Measurements from ENCODE around the gene QPCTL. TPM values are rescaled to one million over a fixed set of nuclear protein-coding genes. Genes with fewer than 3 reads are reported as not detected.
A peak's percentile ranks its signal among the peaks of the same experiment; 100 is the strongest.

QPCTL gene
- total and polyA plus RNA-seq, 9 of the 15 experiments (the other 6 are each of a cell fraction or from before 2014, with no cell fraction given) = 0.99 to 31.3 (median 12.7) TPM

DNA sequence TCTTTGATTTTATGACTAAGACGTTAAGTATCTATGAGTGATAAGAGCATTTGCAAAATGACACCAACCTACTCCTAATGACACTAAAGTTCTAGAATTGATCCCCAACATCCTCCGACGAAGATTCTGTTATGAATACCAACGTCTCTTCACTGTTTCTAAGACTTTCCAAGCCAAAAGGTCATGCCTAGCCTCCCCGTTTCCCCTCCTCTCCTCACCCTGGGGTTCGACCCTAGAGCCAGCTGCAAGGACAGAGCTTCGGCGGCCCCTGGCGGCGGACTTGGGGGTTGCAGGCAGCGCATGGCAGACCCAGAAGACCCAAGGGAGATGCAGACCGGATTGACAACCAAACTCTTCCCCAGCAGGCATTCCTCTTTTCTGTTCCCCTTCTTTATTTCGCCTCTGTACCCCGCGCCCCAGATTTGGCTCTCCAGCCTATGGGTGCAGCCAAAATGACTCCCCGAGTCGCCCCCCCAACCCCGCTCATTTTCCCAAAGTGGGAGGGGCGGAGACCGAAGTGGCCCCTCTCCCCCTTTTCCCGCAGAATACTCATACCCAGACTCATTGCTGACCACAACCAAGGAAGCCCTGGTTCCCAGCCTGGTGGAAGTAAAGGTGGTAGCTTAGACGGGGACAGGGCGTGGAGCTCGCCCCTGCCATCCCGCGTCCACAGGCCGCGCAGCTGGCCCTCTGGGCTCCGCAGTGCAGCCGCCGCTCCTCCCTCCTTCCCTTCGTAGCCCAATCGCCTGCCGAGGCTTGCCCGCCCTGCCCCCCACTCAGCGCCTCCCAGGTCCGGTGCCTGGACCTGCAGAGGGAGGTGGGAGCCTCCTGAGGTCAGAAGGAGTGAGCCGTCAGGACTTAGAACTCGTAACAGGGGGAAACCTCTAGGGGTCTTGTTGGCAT is 49.2 kb upstream of the QPCTL start:
- WGBS (ENCODE audit: insufficient coverage, low coverage, missing lambda C conversion rate) = 5% methylated on average over 25 of the region's 39 CpGs
- Histone ChIP-seq H4K20me1 (replicated peaks; ENCODE audit: control insufficient read depth, insufficient read depth, low read length) (no peaks in the 10 kb centered on the region), H3K4me3 (peak overlapping the region; percentile 38), H3K79me2 (ENCODE audit: control insufficient read depth, insufficient read depth, low read length) (peaks cover 7% of the 10 kb centered on the region), H3K4me2 (ENCODE audit: insufficient read depth, low read length) (peak overlapping the region; percentile 82), H3K27me3 (ENCODE audit: control insufficient read depth in 2 of 2, insufficient read depth in 2 of 2, low read length in 2 of 2) (no peaks in the 10 kb centered on the region), H3K36me3 (ENCODE audit: control insufficient read depth, insufficient read depth, low read length) (no peaks in the 10 kb centered on the region), H3K9ac (ENCODE audit: insufficient read depth in 1 of 2, low read depth in 2 of 2, low read length in 2 of 2) (peak overlapping the region; percentile 48 to 59), H2AFZ (ENCODE audit: low read depth, low read length) (peak overlapping the region; percentile 91), H3K4me1 (replicated peaks in 1 of 2; ENCODE audit: control insufficient read depth in 2 of 2, insufficient read depth in 2 of 2, low read length in 2 of 2) (peaks cover 31 to 62% of the 10 kb centered on the region in 2 experiments), H3K9me1 (ENCODE audit: control insufficient read depth, insufficient read depth, low read length) (no peaks in the 10 kb centered on the region), H3K27ac (ENCODE audit: extremely low read depth, low read depth, low read length) (peak overlapping the region; percentile 80; the same call in 2 of the 3 replicates), H3K9me3 (replicated peaks; ENCODE audit: control insufficient read depth, insufficient read depth, low read depth, low read length) (no peaks in the 10 kb centered on the region)
- in situ Hi-C loops (cut with MboI) (no loop called here), intact Hi-C loops (cut with micrococcal nuclease) (loop anchor here (1.0 to 5.0 kb wide), 7 partner anchors 36 to 201 kb away; partner anchors contain the start of gene VASP)
- peak; percentile 68 to 93 (median 76) for DNase-seq (ENCODE audit: extremely low read depth in 1 of 4, low spot score in 3 of 4)
- ChIA-PET CTCF (ENCODE audit: low intra/inter-chr PET ratio) (interaction anchor here (0.5 to 4.6 kb wide), 14 partner anchors 13 to 237 kb away, joined by 3 to 34 read pairs (median 5); no protein-coding TSS in a partner anchor), POLR2A (interaction anchor here (0.5 to 4.7 kb wide), 11 partner anchors 12 to 324 kb away, joined by 3 to 35 read pairs (median 3); partner anchors contain the start of genes GIPR and OPA3)
- BruUV-seq (replicated peaks) = no TSS peak
- peak; percentile 36 for ATAC-seq
- FAIRE-seq = peak; percentile 79
- no peak for TF ChIP-seq SMARCC2 (IDR thresholded peaks at IDR 0.05; ENCODE audit: low read depth)
- TF ChIP-seq RBM34 (IDR thresholded peaks at IDR 0.05; ENCODE audit: borderline replicate concordance, insufficient read depth, low read length) = no peak
- TF ChIP-seq, protein P1, sequence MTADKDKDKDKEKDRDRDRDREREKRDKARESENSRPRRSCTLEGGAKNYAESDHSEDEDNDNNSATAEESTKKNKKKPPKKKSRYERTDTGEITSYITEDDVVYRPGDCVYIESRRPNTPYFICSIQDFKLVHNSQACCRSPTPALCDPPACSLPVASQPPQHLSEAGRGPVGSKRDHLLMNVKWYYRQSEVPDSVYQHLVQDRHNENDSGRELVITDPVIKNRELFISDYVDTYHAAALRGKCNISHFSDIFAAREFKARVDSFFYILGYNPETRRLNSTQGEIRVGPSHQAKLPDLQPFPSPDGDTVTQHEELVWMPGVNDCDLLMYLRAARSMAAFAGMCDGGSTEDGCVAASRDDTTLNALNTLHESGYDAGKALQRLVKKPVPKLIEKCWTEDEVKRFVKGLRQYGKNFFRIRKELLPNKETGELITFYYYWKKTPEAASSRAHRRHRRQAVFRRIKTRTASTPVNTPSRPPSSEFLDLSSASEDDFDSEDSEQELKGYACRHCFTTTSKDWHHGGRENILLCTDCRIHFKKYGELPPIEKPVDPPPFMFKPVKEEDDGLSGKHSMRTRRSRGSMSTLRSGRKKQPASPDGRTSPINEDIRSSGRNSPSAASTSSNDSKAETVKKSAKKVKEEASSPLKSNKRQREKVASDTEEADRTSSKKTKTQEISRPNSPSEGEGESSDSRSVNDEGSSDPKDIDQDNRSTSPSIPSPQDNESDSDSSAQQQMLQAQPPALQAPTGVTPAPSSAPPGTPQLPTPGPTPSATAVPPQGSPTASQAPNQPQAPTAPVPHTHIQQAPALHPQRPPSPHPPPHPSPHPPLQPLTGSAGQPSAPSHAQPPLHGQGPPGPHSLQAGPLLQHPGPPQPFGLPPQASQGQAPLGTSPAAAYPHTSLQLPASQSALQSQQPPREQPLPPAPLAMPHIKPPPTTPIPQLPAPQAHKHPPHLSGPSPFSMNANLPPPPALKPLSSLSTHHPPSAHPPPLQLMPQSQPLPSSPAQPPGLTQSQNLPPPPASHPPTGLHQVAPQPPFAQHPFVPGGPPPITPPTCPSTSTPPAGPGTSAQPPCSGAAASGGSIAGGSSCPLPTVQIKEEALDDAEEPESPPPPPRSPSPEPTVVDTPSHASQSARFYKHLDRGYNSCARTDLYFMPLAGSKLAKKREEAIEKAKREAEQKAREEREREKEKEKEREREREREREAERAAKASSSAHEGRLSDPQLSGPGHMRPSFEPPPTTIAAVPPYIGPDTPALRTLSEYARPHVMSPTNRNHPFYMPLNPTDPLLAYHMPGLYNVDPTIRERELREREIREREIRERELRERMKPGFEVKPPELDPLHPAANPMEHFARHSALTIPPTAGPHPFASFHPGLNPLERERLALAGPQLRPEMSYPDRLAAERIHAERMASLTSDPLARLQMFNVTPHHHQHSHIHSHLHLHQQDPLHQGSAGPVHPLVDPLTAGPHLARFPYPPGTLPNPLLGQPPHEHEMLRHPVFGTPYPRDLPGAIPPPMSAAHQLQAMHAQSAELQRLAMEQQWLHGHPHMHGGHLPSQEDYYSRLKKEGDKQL (CRISPR knock-in tag; IDR thresholded peaks at IDR 0.05; ENCODE audit: borderline replicate concordance) = no peak
- TF ChIP-seq, protein P2, sequence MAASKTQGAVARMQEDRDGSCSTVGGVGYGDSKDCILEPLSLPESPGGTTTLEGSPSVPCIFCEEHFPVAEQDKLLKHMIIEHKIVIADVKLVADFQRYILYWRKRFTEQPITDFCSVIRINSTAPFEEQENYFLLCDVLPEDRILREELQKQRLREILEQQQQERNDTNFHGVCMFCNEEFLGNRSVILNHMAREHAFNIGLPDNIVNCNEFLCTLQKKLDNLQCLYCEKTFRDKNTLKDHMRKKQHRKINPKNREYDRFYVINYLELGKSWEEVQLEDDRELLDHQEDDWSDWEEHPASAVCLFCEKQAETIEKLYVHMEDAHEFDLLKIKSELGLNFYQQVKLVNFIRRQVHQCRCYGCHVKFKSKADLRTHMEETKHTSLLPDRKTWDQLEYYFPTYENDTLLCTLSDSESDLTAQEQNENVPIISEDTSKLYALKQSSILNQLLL (CRISPR knock-in tag; IDR thresholded peaks at IDR 0.05; ENCODE audit: borderline replicate concordance) = no peak
- TF ChIP-seq, protein P3, sequence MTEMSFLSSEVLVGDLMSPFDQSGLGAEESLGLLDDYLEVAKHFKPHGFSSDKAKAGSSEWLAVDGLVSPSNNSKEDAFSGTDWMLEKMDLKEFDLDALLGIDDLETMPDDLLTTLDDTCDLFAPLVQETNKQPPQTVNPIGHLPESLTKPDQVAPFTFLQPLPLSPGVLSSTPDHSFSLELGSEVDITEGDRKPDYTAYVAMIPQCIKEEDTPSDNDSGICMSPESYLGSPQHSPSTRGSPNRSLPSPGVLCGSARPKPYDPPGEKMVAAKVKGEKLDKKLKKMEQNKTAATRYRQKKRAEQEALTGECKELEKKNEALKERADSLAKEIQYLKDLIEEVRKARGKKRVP (CRISPR knock-in tag; IDR thresholded peaks at IDR 0.05) = no peak
- TF ChIP-seq ZFP36 (IDR thresholded peaks at IDR 0.05; ENCODE audit: low read depth, low read length, partially characterized antibody) = no peak
- TF ChIP-seq RFX5 (IDR thresholded peaks at IDR 0.05; ENCODE audit: low read depth, low read length) = no peak
- no peak for TF ChIP-seq BACH1 (tag; IDR thresholded peaks at IDR 0.05)
- TF ChIP-seq CREM (IDR thresholded peaks at IDR 0.05; ENCODE audit: low read depth) = peak; percentile 54
- TF ChIP-seq PHF8 (IDR thresholded peaks at IDR 0.05; ENCODE audit: borderline replicate concordance, low read length) = peak; percentile 25; the same call in 1 of the 2 replicates
- peak; percentile 78 for TF ChIP-seq KLF16 (IDR thresholded peaks at IDR 0.05)
- no peak; the same call in 1 of the 2 replicates for TF ChIP-seq MIER1 (IDR thresholded peaks at IDR 0.05; ENCODE audit: low read depth)
- 0 out of 2 replicates have a peak, but pooled peaks have one; percentile 43 for TF ChIP-seq MTA3 (IDR thresholded peaks at IDR 0.05; ENCODE audit: borderline replicate concordance)

Measured in K562 (cell line).